Measurements from ENCODE around the gene DYNC1I1. TPM values are rescaled to one million over a fixed set of nuclear protein-coding genes. Genes with fewer than 3 reads are reported as not detected.

The DYNC1I1 gene
- polyA plus RNA-seq, 1 of the 3 experiments (the other 2 are of a cell fraction) = 0.05 TPM

DNA sequence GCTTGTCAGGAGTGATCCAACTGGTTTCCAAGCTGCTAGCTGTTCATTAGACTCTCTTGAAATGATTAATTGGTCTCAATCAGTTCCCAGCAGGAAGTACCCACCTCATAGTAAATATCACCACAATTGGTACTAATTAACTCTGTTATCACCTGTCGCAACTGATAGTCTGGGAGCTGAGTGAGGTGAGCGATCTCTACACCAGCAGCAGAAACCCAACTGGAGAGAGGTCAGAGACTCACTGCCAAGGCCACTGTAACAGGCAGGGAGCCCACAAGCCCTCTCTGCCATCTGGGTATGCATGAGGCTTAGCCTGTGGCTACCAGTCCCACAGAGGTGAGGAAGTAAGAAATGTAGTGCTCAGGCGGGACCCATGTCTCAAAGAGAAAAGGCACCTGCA, 245.5 kb downstream of the DYNC1I1 start:
- Histone ChIP-seq H3F3A (replicated peaks; ENCODE audit: insufficient read depth) (no peaks in the 10 kb centered on the region), H3K9me2 (no peaks in the 10 kb centered on the region), H3K27ac (ENCODE audit: low read depth in 2 of 2, low read length in 1 of 2) (no peak overlapping the region), H3K4me3 (ENCODE audit: low read depth in 2 of 2, low read length in 1 of 2) (no peak overlapping the region), H3K27me3 (ENCODE audit: insufficient read depth) (no peaks in the 10 kb centered on the region), H4K20me1 (ENCODE audit: insufficient read depth) (no peaks in the 10 kb centered on the region), H2AFZ (ENCODE audit: low read depth) (no peak overlapping the region), H3K79me2 (ENCODE audit: insufficient read depth) (no peaks in the 10 kb centered on the region), H3K9ac (no peak overlapping the region), H3K4me1 (ENCODE audit: control insufficient read depth in 1 of 2, insufficient read depth in 2 of 2, low read depth in 1 of 2, low read length in 1 of 2) (no peaks in the 10 kb centered on the region; a peak in 1 of 4 replicates), H3K4me2 (no peak overlapping the region), H3K36me3 (replicated peaks in 1 of 2; ENCODE audit: control insufficient read depth in 1 of 2, insufficient read depth in 2 of 2, low read length in 1 of 2) (no peaks in the 10 kb centered on the region), H3K9me3 (no peaks in the 10 kb centered on the region)
- ChIA-PET POLR2A (no interaction called here), CTCF (interaction anchor here (1.0 kb wide), 1 partner anchor 101 kb away, joined by 4 read pairs; no protein-coding TSS in a partner anchor)
- no peak for DNase-seq
- TF ChIP-seq, protein P1, sequence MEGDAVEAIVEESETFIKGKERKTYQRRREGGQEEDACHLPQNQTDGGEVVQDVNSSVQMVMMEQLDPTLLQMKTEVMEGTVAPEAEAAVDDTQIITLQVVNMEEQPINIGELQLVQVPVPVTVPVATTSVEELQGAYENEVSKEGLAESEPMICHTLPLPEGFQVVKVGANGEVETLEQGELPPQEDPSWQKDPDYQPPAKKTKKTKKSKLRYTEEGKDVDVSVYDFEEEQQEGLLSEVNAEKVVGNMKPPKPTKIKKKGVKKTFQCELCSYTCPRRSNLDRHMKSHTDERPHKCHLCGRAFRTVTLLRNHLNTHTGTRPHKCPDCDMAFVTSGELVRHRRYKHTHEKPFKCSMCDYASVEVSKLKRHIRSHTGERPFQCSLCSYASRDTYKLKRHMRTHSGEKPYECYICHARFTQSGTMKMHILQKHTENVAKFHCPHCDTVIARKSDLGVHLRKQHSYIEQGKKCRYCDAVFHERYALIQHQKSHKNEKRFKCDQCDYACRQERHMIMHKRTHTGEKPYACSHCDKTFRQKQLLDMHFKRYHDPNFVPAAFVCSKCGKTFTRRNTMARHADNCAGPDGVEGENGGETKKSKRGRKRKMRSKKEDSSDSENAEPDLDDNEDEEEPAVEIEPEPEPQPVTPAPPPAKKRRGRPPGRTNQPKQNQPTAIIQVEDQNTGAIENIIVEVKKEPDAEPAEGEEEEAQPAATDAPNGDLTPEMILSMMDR (IDR thresholded peaks at IDR 0.05) = no peak
- TF ChIP-seq MEF2A (IDR thresholded peaks at IDR 0.05; ENCODE audit: borderline replicate concordance, low read depth) = no peak
- TF ChIP-seq, protein P2, sequence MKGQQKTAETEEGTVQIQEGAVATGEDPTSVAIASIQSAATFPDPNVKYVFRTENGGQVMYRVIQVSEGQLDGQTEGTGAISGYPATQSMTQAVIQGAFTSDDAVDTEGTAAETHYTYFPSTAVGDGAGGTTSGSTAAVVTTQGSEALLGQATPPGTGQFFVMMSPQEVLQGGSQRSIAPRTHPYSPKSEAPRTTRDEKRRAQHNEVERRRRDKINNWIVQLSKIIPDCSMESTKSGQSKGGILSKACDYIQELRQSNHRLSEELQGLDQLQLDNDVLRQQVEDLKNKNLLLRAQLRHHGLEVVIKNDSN (IDR thresholded peaks at IDR 0.05; ENCODE audit: borderline replicate concordance, low read depth) = no peak
- TF ChIP-seq, protein P3, sequence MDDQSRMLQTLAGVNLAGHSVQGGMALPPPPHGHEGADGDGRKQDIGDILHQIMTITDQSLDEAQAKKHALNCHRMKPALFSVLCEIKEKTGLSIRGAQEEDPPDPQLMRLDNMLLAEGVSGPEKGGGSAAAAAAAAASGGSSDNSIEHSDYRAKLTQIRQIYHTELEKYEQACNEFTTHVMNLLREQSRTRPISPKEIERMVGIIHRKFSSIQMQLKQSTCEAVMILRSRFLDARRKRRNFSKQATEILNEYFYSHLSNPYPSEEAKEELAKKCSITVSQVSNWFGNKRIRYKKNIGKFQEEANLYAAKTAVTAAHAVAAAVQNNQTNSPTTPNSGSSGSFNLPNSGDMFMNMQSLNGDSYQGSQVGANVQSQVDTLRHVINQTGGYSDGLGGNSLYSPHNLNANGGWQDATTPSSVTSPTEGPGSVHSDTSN (IDR thresholded peaks at IDR 0.05) = no peak
- TF ChIP-seq CHD2 (IDR thresholded peaks at IDR 0.05; ENCODE audit: low read length, partially characterized antibody) = no peak
- TF ChIP-seq GATA2 (CRISPR knock-in tag; IDR thresholded peaks at IDR 0.05) = no peak
- no peak for TF ChIP-seq SMC3 (IDR thresholded peaks at IDR 0.05; ENCODE audit: low read depth, low read length)
- TF ChIP-seq EP300 (IDR thresholded peaks at IDR 0.05; ENCODE audit: borderline replicate concordance in 1 of 2, low read depth in 1 of 2, low read length in 1 of 2) = no peak
- TF ChIP-seq FOSL2 (IDR thresholded peaks at IDR 0.05; ENCODE audit: borderline replicate concordance, low read depth) = no peak
- no peak for TF ChIP-seq EZH2phosphoT487 (IDR thresholded peaks at IDR 0.05; ENCODE audit: borderline replicate concordance, low read depth)
- TF ChIP-seq, protein P4, sequence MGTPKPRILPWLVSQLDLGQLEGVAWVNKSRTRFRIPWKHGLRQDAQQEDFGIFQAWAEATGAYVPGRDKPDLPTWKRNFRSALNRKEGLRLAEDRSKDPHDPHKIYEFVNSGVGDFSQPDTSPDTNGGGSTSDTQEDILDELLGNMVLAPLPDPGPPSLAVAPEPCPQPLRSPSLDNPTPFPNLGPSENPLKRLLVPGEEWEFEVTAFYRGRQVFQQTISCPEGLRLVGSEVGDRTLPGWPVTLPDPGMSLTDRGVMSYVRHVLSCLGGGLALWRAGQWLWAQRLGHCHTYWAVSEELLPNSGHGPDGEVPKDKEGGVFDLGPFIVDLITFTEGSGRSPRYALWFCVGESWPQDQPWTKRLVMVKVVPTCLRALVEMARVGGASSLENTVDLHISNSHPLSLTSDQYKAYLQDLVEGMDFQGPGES (IDR thresholded peaks at IDR 0.05; ENCODE audit: low read depth, low read length) = no peak
- no peak for TF ChIP-seq FOXM1 (IDR thresholded peaks at IDR 0.05; ENCODE audit: low read depth)
- no peak for TF ChIP-seq FOXJ3 (CRISPR knock-in tag; IDR thresholded peaks at IDR 0.05)
- TF ChIP-seq TAF1 (IDR thresholded peaks at IDR 0.05; ENCODE audit: borderline replicate concordance, low read depth, low read length) = no peak
- no peak for TF ChIP-seq NFIC (IDR thresholded peaks at IDR 0.05; ENCODE audit: borderline replicate concordance)
- TF ChIP-seq, protein P5, sequence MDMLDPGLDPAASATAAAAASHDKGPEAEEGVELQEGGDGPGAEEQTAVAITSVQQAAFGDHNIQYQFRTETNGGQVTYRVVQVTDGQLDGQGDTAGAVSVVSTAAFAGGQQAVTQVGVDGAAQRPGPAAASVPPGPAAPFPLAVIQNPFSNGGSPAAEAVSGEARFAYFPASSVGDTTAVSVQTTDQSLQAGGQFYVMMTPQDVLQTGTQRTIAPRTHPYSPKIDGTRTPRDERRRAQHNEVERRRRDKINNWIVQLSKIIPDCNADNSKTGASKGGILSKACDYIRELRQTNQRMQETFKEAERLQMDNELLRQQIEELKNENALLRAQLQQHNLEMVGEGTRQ (IDR thresholded peaks at IDR 0.05; ENCODE audit: borderline replicate concordance, low read depth, low read length) = no peak
- TF ChIP-seq GABPA (IDR thresholded peaks at IDR 0.05; ENCODE audit: low read depth) = no peak
- TF ChIP-seq POLR2AphosphoS5 (IDR thresholded peaks at IDR 0.05; ENCODE audit: low read depth, low read length) = no peak
- WGBS (ENCODE audit: low lambda C conversion rate) = 64% methylated on average over 3 of the region's 3 CpGs
